ENCODE measurements around the gene TBC1D21. TPM values are rescaled to one million over a fixed set of nuclear protein-coding genes. Genes with fewer than 3 reads are reported as not detected.

Gene TBC1D21
- polyA plus RNA-seq (2012; ENCODE audit: missing spikeins), result not detected

GRCh38 chr15:73873456-73873855 is at the start of gene TBC1D21:
Gene TBC1D21 (plus strand): TSS chr15:73873564. CDS start chr15:73873710, 146 bp downstream.
- no peak for FAIRE-seq
- no peak for DNase-seq (ENCODE audit: insufficient read length)
- TF ChIP-seq POLR2A (IDR thresholded peaks at IDR 0.05; ENCODE audit: low read depth, low read length) (no peak), POLR2AphosphoS5 (IDR thresholded peaks at IDR 0.05; ENCODE audit: low read depth, low read length) (no peak), TAF1 (IDR thresholded peaks at IDR 0.05; ENCODE audit: borderline replicate concordance, low read depth, low read length) (no peak)

GRCh38 chr15:73826711-73827251 is 46.6 kb upstream of the TBC1D21 start:
- TF ChIP-seq POLR2AphosphoS5 (IDR thresholded peaks at IDR 0.05; ENCODE audit: low read depth, low read length) (no peak), TAF1 (IDR thresholded peaks at IDR 0.05; ENCODE audit: borderline replicate concordance, low read depth, low read length) (no peak), POLR2A (IDR thresholded peaks at IDR 0.05; ENCODE audit: low read depth, low read length) (no peak)
- FAIRE-seq (no peak), DNase-seq (ENCODE audit: insufficient read length) (no peak)

GRCh38 chr15:73829523-73829922 is 43.8 kb upstream of the TBC1D21 start:
- TF ChIP-seq POLR2AphosphoS5 (IDR thresholded peaks at IDR 0.05; ENCODE audit: low read depth, low read length), result no peak
- TF ChIP-seq POLR2A (IDR thresholded peaks at IDR 0.05; ENCODE audit: low read depth, low read length), result no peak
- no peak for TF ChIP-seq TAF1 (IDR thresholded peaks at IDR 0.05; ENCODE audit: borderline replicate concordance, low read depth, low read length)
- FAIRE-seq (no peak), DNase-seq (ENCODE audit: insufficient read length) (no peak)

- DNase-seq (ENCODE audit: insufficient read length) (no peak), FAIRE-seq (no peak)
- no peak for TF ChIP-seq TAF1 (IDR thresholded peaks at IDR 0.05; ENCODE audit: borderline replicate concordance, low read depth, low read length)
- no peak for TF ChIP-seq POLR2AphosphoS5 (IDR thresholded peaks at IDR 0.05; ENCODE audit: low read depth, low read length)
- TF ChIP-seq POLR2A (IDR thresholded peaks at IDR 0.05; ENCODE audit: low read depth, low read length), result no peak
Measured at GRCh38 chr15:73832657-73833056, 40.7 kb upstream of the TBC1D21 start.

GRCh38 chr15:73836845-73837244 is 36.5 kb upstream of the TBC1D21 start:
- TF ChIP-seq TAF1 (IDR thresholded peaks at IDR 0.05; ENCODE audit: borderline replicate concordance, low read depth, low read length), result no peak
- no peak for TF ChIP-seq POLR2AphosphoS5 (IDR thresholded peaks at IDR 0.05; ENCODE audit: low read depth, low read length)
- no peak for TF ChIP-seq POLR2A (IDR thresholded peaks at IDR 0.05; ENCODE audit: low read depth, low read length)

GRCh38 chr15:73838831-73839426 is 34.4 kb upstream of the TBC1D21 start:
- FAIRE-seq, result no peak
- TF ChIP-seq TAF1 (IDR thresholded peaks at IDR 0.05; ENCODE audit: borderline replicate concordance, low read depth, low read length) (no peak), POLR2AphosphoS5 (IDR thresholded peaks at IDR 0.05; ENCODE audit: low read depth, low read length) (no peak), POLR2A (IDR thresholded peaks at IDR 0.05; ENCODE audit: low read depth, low read length) (no peak)
- no peak for DNase-seq (ENCODE audit: insufficient read length)

More at GRCh38 chr15:73836845-73837244, 36.5 kb upstream of the TBC1D21 start:
- FAIRE-seq (no peak), DNase-seq (ENCODE audit: insufficient read length) (no peak)

GRCh38 chr15:73839699-73840377 is 33.5 kb upstream of the TBC1D21 start:
- no peak for TF ChIP-seq POLR2A (IDR thresholded peaks at IDR 0.05; ENCODE audit: low read depth, low read length)
- TF ChIP-seq POLR2AphosphoS5 (IDR thresholded peaks at IDR 0.05; ENCODE audit: low read depth, low read length), result no peak
- TF ChIP-seq TAF1 (IDR thresholded peaks at IDR 0.05; ENCODE audit: borderline replicate concordance, low read depth, low read length), result no peak
- DNase-seq (ENCODE audit: insufficient read length) (no peak), FAIRE-seq (no peak)

GRCh38 chr15:73840771-73841170 is 32.6 kb upstream of the TBC1D21 start:
- TF ChIP-seq TAF1 (IDR thresholded peaks at IDR 0.05; ENCODE audit: borderline replicate concordance, low read depth, low read length) (no peak), POLR2A (IDR thresholded peaks at IDR 0.05; ENCODE audit: low read depth, low read length) (no peak), POLR2AphosphoS5 (IDR thresholded peaks at IDR 0.05; ENCODE audit: low read depth, low read length) (no peak)
- DNase-seq (ENCODE audit: insufficient read length) (no peak), FAIRE-seq (no peak)

GRCh38 chr15:73841756-73842725 is 31.3 kb upstream of the TBC1D21 start:
- TF ChIP-seq TAF1 (IDR thresholded peaks at IDR 0.05; ENCODE audit: borderline replicate concordance, low read depth, low read length), result no peak
- TF ChIP-seq POLR2A (IDR thresholded peaks at IDR 0.05; ENCODE audit: low read depth, low read length), result no peak
- TF ChIP-seq POLR2AphosphoS5 (IDR thresholded peaks at IDR 0.05; ENCODE audit: low read depth, low read length), result no peak
- DNase-seq (ENCODE audit: insufficient read length), result no peak
- no peak for FAIRE-seq

GRCh38 chr15:73843787-73844186 is 29.6 kb upstream of the TBC1D21 start:
- FAIRE-seq (no peak), DNase-seq (ENCODE audit: insufficient read length) (no peak)
- no peak for TF ChIP-seq TAF1 (IDR thresholded peaks at IDR 0.05; ENCODE audit: borderline replicate concordance, low read depth, low read length)
- TF ChIP-seq POLR2AphosphoS5 (IDR thresholded peaks at IDR 0.05; ENCODE audit: low read depth, low read length), result no peak
- no peak for TF ChIP-seq POLR2A (IDR thresholded peaks at IDR 0.05; ENCODE audit: low read depth, low read length)

- DNase-seq (ENCODE audit: insufficient read length), result no peak
- TF ChIP-seq POLR2A (IDR thresholded peaks at IDR 0.05; ENCODE audit: low read depth, low read length), result no peak
- TF ChIP-seq POLR2AphosphoS5 (IDR thresholded peaks at IDR 0.05; ENCODE audit: low read depth, low read length), result no peak
- TF ChIP-seq TAF1 (IDR thresholded peaks at IDR 0.05; ENCODE audit: borderline replicate concordance, low read depth, low read length), result no peak
- no peak for FAIRE-seq
Measured at GRCh38 chr15:73844356-73844755, 29.0 kb upstream of the TBC1D21 start.
